Keratinocyte (primary cell): ENCODE measurements around the gene OR52I2. TPM values are rescaled to one million over a fixed set of nuclear protein-coding genes. Genes with fewer than 3 reads are reported as not detected.

Experiments
- DNase-seq: peaks from one replicate; pipeline ENCODE4 v3.0.0-alpha.2; 2011; ENCODE audit warnings: low read depth, missing footprints, low spot score
- FAIRE-seq: peaks from 2 replicates; lab custom pipeline; 2011; peaks lifted over from hg19 to GRCh38; lab: Jason Lieb, UNC
- H2AFZ ChIP-seq: 2 replicates; pipeline ENCODE4 v1.6.0; 2012; ENCODE audit warnings: low read length, control low read depth, inconsistent platforms; ENCODE audit not compliant: control insufficient read depth
- H3K27ac ChIP-seq: 2 replicates; pipeline ENCODE4 v1.5.1; 2011; ENCODE audit warnings: low read length; ENCODE audit not compliant: control insufficient read depth, insufficient read depth
- H3K27me3 ChIP-seq: 3 replicates; pipeline ENCODE4 v1.6.0; 2011; ENCODE audit warnings: low read length; ENCODE audit not compliant: control insufficient read depth, insufficient read depth; ENCODE audit errors: extremely low read depth
- H3K36me3 ChIP-seq, 2 experiments: 2 replicates in 1 of 2; 3 replicates in 1 of 2; pipeline ENCODE4 v1.5.1; 2011; ENCODE audit warnings: low read length in 2 of 2, mild to moderate bottlenecking in 1 of 2; ENCODE audit not compliant: control insufficient read depth in 2 of 2, insufficient read depth in 2 of 2; ENCODE audit errors: extremely low read depth in 1 of 2
- H3K4me1 ChIP-seq: 3 replicates; pipeline ENCODE4 v1.5.1; 2011; ENCODE audit warnings: low read length; ENCODE audit not compliant: control insufficient read depth, insufficient read depth; ENCODE audit errors: extremely low read depth
- H3K4me2 ChIP-seq: 3 replicates; pipeline ENCODE4 v1.6.0; 2011; ENCODE audit warnings: low read depth, low read length; ENCODE audit not compliant: control insufficient read depth, insufficient read depth; ENCODE audit errors: extremely low read depth
- H3K4me3 ChIP-seq, 3 experiments: fragments of 200-600 bp in 1 of 3; sonication (generic) in 1 of 3; 2 replicates in 2 of 3; 3 replicates in 1 of 3; pipeline ENCODE4 v1.5.1; 2011 to 2016; ENCODE audit warnings: low read length in 3 of 3, mild to moderate bottlenecking in 3 of 3, control low read depth in 2 of 3, inconsistent platforms in 1 of 3, low read depth in 1 of 3, mixed read lengths in 1 of 3, mixed run types in 1 of 3, moderate library complexity in 1 of 3; ENCODE audit not compliant: control insufficient read depth in 2 of 3, insufficient read depth in 2 of 3; ENCODE audit errors: extremely low read depth in 1 of 3
- H3K79me2 ChIP-seq: 2 replicates; pipeline ENCODE4 v1.6.0; 2012; ENCODE audit warnings: low read length; ENCODE audit not compliant: control insufficient read depth, insufficient read depth
- H3K9ac ChIP-seq: 3 replicates; pipeline ENCODE4 v1.6.0; 2011; ENCODE audit warnings: low read length; ENCODE audit not compliant: control insufficient read depth, insufficient read depth; ENCODE audit errors: extremely low read depth
- H3K9me1 ChIP-seq: 3 replicates; pipeline ENCODE4 v1.6.0; 2011; ENCODE audit warnings: low read length; ENCODE audit not compliant: control insufficient read depth, insufficient read depth; ENCODE audit errors: extremely low read depth
- H3K9me3 ChIP-seq: 2 replicates; pipeline ENCODE4 v1.5.1; 2012; ENCODE audit warnings: low read depth, low read length; ENCODE audit not compliant: control insufficient read depth
- H4K20me1 ChIP-seq: 3 replicates; pipeline ENCODE4 v1.6.0; 2011; ENCODE audit warnings: low read length; ENCODE audit not compliant: control insufficient read depth, insufficient read depth; ENCODE audit errors: extremely low read depth
- EZH2 ChIP-seq: IDR thresholded peaks from one replicate; pipeline ENCODE4 v1.6.1; 2012; ENCODE audit warnings: inconsistent platforms, mild to moderate bottlenecking, low read length, moderate library complexity
- dilution Hi-C: fragments of 300-500 bp; cut with MboI; formaldehyde crosslinking; loops from one replicate; pipeline ENCODE4 v1.7.0; 2020; ENCODE audit warnings: low sequenced_read_pairs; ENCODE audit not compliant: extremely low pct_ligation_motif_present
- polyA plus RNA-seq, 5 experiments: library from polyadenylated mRNA; depleted of rRNA in 3 of 5; stranded (reverse) in 3 of 5; stranded (forward) in 1 of 5; unstranded in 1 of 5; fragments of >200 nt; gene quantifications; 1 replicate in 1 of 5; 2 replicates in 3 of 5; 3 replicates in 1 of 5; pipeline versions ENCODE4 v1.2.1 to v1.2.3, GENCODE V29; 2011 to 2012; ENCODE audit warnings: missing spikeins in 2 of 5, low read depth in 1 of 5, low replicate concordance in 1 of 5
- TF ChIP-seq, protein P1 (sequence below), 3 experiments: IDR thresholded peaks in 1 of 3; conservative IDR thresholded peaks in 1 of 3; optimal IDR thresholded peaks in 1 of 3; 2 replicates in 2 of 3; 3 replicates in 1 of 3; pipeline versions ENCODE3 to v1.5.1; 2011; ENCODE audit warnings: low read length in 3 of 3, mild to moderate bottlenecking in 3 of 3, moderate library complexity in 2 of 3, control low read depth in 1 of 3, inconsistent platforms in 1 of 3; ENCODE audit not compliant: insufficient read depth in 2 of 3; ENCODE audit errors: extremely low read depth in 1 of 3

Gene OR52I2
- polyA plus RNA-seq, 1 donor (not counting 4 experiments of a cell fraction or from before 2014, with no cell fraction given): not detected

GRCh38 chr11:4605057-4605456 is 23.5 kb downstream of the OR52I2 start:
- Histone ChIP-seq H3K4me1 (peaks cover 7% of the 10 kb centered on the region), H4K20me1 (no peaks in the 10 kb centered on the region), H3K36me3 (peaks cover 4 to 10% of the 10 kb centered on the region in 2 experiments), H3K4me2 (no peak overlapping the region), H3K27ac (no peak overlapping the region), H2AFZ (no peak overlapping the region), H3K9ac (no peak overlapping the region), H3K9me3 (no peaks in the 10 kb centered on the region), H3K4me3 (no peak overlapping the region), H3K9me1 (no peaks in the 10 kb centered on the region), H3K79me2 (no peaks in the 10 kb centered on the region), H3K27me3 (no peaks in the 10 kb centered on the region)
- FAIRE-seq: no peak
- dilution Hi-C loops: no loop called here
- no peak for DNase-seq
- no peak for TF ChIP-seq EZH2
- TF ChIP-seq, protein P1, sequence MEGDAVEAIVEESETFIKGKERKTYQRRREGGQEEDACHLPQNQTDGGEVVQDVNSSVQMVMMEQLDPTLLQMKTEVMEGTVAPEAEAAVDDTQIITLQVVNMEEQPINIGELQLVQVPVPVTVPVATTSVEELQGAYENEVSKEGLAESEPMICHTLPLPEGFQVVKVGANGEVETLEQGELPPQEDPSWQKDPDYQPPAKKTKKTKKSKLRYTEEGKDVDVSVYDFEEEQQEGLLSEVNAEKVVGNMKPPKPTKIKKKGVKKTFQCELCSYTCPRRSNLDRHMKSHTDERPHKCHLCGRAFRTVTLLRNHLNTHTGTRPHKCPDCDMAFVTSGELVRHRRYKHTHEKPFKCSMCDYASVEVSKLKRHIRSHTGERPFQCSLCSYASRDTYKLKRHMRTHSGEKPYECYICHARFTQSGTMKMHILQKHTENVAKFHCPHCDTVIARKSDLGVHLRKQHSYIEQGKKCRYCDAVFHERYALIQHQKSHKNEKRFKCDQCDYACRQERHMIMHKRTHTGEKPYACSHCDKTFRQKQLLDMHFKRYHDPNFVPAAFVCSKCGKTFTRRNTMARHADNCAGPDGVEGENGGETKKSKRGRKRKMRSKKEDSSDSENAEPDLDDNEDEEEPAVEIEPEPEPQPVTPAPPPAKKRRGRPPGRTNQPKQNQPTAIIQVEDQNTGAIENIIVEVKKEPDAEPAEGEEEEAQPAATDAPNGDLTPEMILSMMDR (optimal IDR thresholded peaks at IDR 0.05 in 1 of 3, IDR thresholded peaks at IDR 0.05 in 1 of 3, conservative IDR thresholded peaks at IDR 0.05 in 1 of 3; ENCODE audit: extremely low read depth in 1 of 3, insufficient read depth in 2 of 3, low read length in 3 of 3): no peak

- Histone ChIP-seq H3K27ac (no peak overlapping the region), H3K4me2 (peak overlapping the region; percentile 87), H3K79me2 (no peaks in the 10 kb centered on the region), H3K9me3 (no peaks in the 10 kb centered on the region), H3K27me3 (no peaks in the 10 kb centered on the region), H3K4me1 (peaks cover 7% of the 10 kb centered on the region), H3K36me3 (peaks cover 0 to 10% of the 10 kb centered on the region in 2 experiments), H3K9me1 (no peaks in the 10 kb centered on the region), H3K9ac (no peak overlapping the region), H4K20me1 (no peaks in the 10 kb centered on the region), H2AFZ (no peak overlapping the region), H3K4me3 (no peak overlapping the region)
- FAIRE-seq (no peak), DNase-seq (no peak)
- dilution Hi-C loops: no loop called here
- TF ChIP-seq, protein P1 (optimal IDR thresholded peaks at IDR 0.05 in 1 of 3, IDR thresholded peaks at IDR 0.05 in 1 of 3, conservative IDR thresholded peaks at IDR 0.05 in 1 of 3; ENCODE audit: extremely low read depth in 1 of 3, insufficient read depth in 2 of 3, low read length in 3 of 3): no peak
- TF ChIP-seq EZH2: no peak
Measured at GRCh38 chr11:4606231-4607015, 24.9 kb downstream of the OR52I2 start.
